ENCODE data around the gene TTC7B.
A peak's percentile ranks its signal among the peaks of the same experiment; 100 is the strongest.
"Not testable (repeated sequence)": the region's sequence is repeated elsewhere in the genome, so short reads cannot be mapped to it uniquely, and the experiment has no call there.

Gene TTC7B

DNA sequence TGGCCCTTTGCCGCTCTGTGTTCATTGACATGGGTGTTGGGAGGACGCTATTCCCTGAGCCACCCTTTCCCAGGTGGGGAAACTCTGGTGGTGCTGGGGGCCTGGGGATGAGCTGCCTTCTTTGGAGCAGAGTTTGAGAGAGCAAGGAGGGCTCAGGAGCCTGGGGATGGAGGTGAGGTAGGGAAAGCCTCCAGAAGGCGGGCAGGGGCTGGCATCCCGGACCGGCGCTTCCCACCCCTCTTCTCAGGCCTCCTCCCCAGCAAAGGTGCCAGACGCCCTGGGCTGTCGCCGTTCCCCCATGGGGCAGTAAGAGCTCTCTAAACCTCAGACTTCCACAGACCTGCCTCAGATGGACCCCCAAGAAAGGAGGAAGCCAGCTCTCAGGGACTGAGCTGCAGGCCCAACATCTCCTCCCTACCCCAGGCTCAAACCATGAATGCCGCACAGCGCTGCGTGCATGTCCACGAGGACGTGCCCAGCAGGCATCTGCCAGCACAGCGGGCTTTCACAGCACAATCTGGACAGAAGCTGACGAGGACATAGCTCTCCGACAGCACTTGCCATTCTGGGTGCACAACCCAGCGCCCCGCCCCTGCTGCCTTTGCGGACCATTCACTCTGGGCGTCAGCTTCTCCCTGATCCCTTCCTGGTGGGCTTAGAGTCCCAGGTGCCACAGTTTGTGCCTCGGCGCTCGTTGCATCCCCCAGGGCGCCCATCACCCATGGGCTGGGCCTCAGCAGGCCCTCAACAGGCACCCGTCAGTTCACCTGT lies 14.9 kb upstream of the TTC7B start:
- no peak for DNase-seq (ENCODE audit: low read depth in 1 of 2, low spot score in 1 of 2)

GRCh38 chr14:90829677-90830076 lies 13.4 kb upstream of the TTC7B start:
- no peak for DNase-seq (ENCODE audit: low read depth in 1 of 2, low spot score in 1 of 2)

- no peak for DNase-seq (ENCODE audit: low read depth in 1 of 2, low spot score in 1 of 2)
These were observed 12.6 kb upstream of the TTC7B start for GRCh38 chr14:90828642-90829487.

- DNase-seq (ENCODE audit: low read depth in 1 of 2, low spot score in 1 of 2): peak; percentile 77 to 85
These were observed 11.8 kb upstream of the TTC7B start for GRCh38 chr14:90827919-90828610.

DNA sequence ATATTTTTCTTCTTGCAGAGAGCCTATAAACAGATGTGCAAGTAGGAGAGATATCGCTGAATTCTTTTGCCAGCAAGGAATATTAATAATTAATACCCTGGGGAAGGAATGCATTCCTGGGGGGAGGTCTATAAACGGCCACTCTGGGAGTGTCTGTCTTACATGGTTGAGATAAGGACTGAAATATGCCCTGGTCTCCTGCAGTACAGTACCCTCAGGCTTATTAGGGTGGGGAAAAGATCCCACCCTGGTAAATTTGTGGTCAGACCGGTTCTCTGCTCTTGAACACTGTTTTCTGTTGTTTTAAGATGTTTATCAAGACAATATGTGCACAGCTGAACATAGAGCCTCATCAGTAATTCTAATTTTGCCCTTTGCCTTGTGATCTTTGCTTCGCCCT lies 7.3 kb upstream of the TTC7B start:
- not testable (repeated sequence) for DNase-seq (ENCODE audit: low read depth in 1 of 2, low spot score in 1 of 2)

DNA sequence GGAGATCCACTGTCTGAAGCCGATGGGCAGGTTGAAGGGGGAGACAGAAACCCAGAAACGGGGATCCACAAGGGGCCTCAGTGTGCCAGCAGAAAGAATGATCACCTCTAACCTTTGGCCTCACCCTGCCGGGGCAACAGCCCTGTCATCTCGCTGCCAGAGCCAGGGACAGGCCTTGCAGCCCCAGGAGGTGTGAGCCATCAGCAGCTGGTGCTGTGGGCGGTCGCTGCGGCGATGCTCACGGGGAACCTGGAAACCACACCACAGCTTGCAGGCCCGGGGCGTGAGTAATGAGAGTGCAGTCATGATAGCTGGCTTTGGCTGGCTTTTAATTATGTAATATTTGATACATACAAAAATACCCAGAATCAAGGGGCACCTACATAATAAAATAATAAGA lies 4.7 kb upstream of the TTC7B start:
- peak; percentile 37 to 64 for DNase-seq (ENCODE audit: low read depth in 1 of 2, low spot score in 1 of 2)

GRCh38 chr14:90819734-90820393 lies 3.6 kb upstream of the TTC7B start:
- DNase-seq (ENCODE audit: low read depth in 1 of 2, low spot score in 1 of 2): no peak

GRCh38 chr14:90818715-90819114 lies 2.5 kb upstream of the TTC7B start:
- DNase-seq (ENCODE audit: low read depth in 1 of 2, low spot score in 1 of 2): no peak

DNA sequence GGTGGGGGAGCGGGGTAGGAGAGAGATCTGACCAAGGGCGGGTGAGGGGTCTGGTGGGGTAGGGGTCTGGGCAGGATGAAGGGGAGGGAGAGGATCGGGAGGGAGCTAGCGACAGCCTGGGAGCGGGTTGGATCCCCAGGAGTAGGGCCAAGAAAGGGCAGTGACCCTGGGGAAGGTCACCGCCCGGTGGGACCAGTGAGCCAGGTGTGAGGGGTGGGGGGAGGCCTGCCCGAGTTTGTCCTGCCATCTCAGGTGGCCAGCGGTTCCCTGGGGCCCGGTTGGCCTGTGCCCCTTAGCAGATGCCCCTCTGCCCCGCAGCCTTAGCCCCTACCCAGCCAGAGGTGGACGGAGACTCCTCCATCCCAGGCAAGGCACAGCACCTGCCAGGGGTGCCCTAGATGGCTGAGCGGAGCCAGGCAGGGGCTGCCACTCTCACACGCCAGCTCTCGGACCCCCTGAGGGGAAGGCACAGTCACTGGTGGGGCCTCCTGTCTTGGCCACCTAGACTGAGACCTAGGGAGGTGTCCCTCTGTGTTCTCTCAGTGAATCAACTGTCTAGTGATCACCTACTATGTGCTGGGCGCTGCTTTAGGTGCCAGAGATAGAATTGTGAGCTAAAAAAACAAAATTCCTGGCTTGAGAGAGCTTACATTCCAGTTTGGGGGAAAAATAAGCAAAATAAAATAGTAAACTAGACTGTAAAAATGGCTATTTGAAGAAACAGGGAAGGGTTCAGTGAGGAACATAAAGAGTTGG lies 629 bp upstream of the TTC7B start:
- no peak for DNase-seq (ENCODE audit: low read depth in 1 of 2, low spot score in 1 of 2)

DNA sequence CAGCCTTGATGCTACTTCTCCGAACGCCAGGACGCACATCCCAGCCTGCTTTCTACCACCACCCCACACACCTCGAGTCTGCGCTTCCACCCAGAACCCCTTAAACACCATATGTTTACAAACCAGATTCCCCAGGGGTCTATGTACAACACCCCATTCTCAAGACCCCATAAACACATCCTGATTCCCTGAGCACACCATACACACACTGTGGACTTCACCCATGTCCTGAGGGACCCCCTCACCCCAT lies 733 bp downstream of the TTC7B start:
- DNase-seq (ENCODE audit: low read depth in 1 of 2, low spot score in 1 of 2): no peak

DNA sequence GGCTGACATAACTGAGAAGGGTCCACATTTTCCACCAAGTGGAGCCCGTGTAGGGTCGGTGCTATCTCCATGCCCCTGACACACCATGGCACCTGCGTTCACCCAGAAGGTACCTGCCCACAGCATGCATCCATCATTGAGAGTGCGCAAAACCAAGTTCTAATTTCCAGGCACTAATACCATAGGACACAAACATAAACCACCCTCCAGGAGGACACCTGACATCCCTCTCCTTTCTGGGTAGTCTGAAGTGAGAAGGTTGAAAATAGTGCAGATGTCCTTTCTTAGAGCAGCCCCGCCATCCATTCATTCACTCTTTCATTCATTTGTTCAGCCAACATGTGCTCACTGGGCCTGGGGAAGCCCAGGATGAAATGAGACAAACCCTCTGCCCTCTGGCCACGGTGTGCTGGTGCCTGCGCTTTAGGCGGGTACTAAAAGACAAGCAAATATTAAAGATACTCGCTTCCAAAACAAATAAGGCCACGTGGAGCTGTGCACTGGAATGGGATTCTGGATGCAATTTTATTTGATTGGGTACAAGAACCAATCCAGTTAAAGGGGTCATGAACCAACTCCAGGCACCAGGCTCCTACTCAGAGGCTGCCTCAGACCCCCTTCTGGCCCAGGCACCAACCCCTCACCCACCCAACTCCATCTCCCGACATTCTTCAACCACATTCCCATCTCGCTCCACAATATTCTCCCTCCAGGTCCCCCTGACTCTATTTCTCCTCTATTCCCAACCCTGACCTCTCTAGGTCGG lies 1.2 kb downstream of the TTC7B start:
- DNase-seq (ENCODE audit: low read depth in 1 of 2, low spot score in 1 of 2): no peak

- DNase-seq (ENCODE audit: low read depth in 1 of 2, low spot score in 1 of 2): no peak
These were observed 2.8 kb downstream of the TTC7B start for GRCh38 chr14:90813442-90813841.

DNA sequence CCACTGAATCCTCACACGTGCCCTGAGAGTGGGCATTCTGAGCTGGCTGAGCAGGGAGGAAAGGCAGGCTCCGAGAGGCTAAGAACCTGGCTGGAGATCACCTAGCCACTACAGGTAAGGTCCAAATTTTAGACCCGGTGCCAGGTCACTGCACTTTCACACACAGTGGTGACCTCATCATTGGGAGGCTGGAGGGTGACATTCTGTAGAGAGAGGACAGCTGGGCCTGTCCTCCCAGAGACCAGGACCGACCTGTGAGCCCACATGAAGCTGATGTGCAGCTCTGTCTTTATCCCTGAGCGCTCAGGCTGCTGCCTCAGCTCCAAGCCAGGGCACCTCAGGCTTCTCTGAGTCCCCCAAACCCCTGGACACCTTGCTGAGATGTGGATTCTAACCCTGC lies 4.1 kb downstream of the TTC7B start:
- DNase-seq (ENCODE audit: low read depth in 1 of 2, low spot score in 1 of 2): no peak

DNA sequence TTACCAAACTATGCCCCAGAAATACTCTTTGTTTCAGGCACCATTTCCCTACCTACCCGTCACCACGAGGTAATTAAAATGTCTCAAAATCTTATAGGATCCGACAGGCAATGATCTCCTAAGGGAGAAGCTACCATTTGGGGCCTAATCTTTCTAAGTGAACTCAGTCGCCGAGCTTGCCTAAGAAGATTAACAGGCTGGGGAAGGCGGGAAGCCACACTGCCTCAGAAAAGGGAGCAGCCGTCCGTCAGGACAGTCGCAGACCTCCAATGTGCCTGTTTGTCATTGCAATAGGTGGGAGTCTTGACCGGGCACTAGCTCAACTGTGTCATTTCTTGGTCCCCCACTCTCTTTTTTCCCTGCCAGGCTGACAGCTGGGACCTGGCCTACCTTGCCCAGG lies 4.6 kb downstream of the TTC7B start:
- no peak for DNase-seq (ENCODE audit: low read depth in 1 of 2, low spot score in 1 of 2)

GRCh38 chr14:90810806-90811205 lies 5.4 kb downstream of the TTC7B start:
- DNase-seq (ENCODE audit: low read depth in 1 of 2, low spot score in 1 of 2): no peak

DNA sequence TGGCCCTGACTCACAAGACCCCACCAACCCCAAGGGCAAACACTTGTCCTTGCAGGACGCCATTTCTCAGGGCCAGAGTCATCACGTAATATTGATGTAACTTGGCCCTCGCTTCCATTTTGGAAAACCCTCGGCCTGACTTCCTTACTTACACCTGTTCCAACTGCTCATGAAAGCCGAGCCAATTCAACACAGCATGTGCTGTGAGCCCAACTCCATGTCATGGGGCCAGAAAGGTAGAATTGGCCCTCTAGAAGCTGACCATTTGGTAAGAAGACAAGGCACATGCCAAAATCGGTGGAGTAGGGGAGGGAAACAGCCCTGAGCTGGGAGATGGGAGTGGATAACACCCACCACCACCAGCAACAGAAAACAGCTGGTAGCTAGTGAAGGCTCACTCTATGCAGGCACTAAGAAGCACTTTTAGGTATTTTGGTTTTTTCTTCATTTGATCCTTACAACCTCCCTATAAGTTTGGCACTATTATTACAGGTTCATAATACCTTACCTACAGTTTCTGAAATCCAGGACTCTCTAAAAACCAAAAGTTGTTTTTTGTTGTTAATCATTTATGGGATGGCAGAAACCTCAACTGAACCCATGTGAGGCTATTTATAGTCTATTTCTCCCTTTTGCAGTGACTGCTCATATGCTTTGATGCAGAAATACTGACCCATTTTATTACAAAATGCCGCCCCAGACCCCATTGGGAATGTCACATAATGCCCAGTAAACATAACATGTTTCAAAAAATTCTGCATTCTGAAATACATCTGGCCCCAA lies 6.5 kb downstream of the TTC7B start:
- DNase-seq (ENCODE audit: low read depth in 1 of 2, low spot score in 1 of 2): no peak

GRCh38 chr14:90808759-90809529 lies 7.3 kb downstream of the TTC7B start:
- DNase-seq (ENCODE audit: low read depth in 1 of 2, low spot score in 1 of 2): no peak

DNA sequence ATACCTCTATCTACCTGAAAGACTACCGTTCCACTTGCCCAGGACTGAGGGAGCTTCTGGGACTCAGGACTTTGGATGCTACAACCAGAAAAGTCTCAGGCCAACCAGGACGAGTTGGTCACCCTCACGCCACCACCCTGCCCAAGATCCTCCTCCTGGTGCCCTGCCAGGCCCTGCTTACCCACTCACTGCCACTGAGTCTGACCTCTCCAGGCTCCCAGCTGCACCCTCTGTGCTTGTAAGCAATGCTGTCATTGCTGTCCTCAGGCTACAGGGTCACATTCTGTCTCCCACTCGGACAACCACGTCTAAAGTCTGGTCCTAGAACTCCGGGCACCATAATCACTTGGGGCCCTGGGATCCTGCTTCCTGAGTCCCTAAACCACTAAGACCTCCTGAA lies 9.2 kb downstream of the TTC7B start:
- DNase-seq (ENCODE audit: low read depth in 1 of 2, low spot score in 1 of 2): no peak

Measured in activated T-helper 1 cell treated with anti-CD3 and anti-CD28 coated beads, Interleukin-2, amount 50 U/mL, for 16 hours (primary cell).